Measurements from ENCODE around the gene SORCS2.

SORCS2 gene

DNA sequence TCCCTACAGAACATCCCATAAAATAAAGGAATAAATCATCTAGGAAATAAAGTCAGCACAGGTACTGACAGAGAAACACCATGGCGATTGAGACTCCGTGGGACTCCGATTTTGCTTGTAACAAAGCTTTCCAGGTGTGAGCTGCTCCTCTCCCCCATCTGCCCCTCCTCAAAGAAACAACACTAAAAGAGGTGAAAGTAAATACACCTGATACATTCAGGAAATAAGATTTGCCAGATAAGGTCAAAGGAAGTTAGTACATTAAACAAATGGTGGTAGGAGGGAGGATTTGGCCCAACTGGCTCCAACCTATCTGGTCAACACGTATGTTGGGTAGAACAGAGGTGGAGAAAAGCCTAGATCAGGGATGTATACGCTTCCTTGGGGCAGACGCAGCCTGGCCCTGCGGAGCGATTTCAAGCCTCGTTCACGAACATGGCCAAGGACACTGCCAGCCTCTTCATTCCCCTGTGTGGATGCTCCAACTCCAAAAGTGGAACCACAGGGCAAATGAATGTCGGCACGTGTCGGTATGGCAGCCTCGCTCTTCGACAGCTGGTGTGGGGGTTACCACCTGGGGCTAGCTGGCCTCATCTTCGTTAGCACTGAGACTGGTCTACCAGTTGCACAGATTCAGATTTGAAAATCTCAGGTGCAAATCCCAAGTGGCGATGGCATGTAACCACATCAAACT is 584.8 kb downstream of the SORCS2 start:
- POLR2A ChIA-PET, result no interaction called here
- TF ChIP-seq SP1 (IDR thresholded peaks at IDR 0.05), result no peak
- no peak for TF ChIP-seq FOXA1 (IDR thresholded peaks at IDR 0.05)
- no peak for TF ChIP-seq FOXM1 (IDR thresholded peaks at IDR 0.05; ENCODE audit: borderline replicate concordance)
- TF ChIP-seq HDGF (IDR thresholded peaks at IDR 0.05; ENCODE audit: borderline replicate concordance), result no peak
- no peak for TF ChIP-seq LEF1 (IDR thresholded peaks at IDR 0.05; ENCODE audit: borderline replicate concordance)
- TF ChIP-seq L3MBTL2 (conservative IDR thresholded peaks at IDR 0.05), result no peak
- TF ChIP-seq CTBP1 (IDR thresholded peaks at IDR 0.05; ENCODE audit: borderline replicate concordance), result no peak
- TF ChIP-seq, protein P1, sequence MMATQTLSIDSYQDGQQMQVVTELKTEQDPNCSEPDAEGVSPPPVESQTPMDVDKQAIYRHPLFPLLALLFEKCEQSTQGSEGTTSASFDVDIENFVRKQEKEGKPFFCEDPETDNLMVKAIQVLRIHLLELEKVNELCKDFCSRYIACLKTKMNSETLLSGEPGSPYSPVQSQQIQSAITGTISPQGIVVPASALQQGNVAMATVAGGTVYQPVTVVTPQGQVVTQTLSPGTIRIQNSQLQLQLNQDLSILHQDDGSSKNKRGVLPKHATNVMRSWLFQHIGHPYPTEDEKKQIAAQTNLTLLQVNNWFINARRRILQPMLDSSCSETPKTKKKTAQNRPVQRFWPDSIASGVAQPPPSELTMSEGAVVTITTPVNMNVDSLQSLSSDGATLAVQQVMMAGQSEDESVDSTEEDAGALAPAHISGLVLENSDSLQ (IDR thresholded peaks at IDR 0.05), result no peak
- TF ChIP-seq ZNF384 (IDR thresholded peaks at IDR 0.05), result no peak
- TF ChIP-seq NFRKB (IDR thresholded peaks at IDR 0.05), result no peak
- TF ChIP-seq ELF4 (IDR thresholded peaks at IDR 0.05), result no peak
- no peak for TF ChIP-seq ARNT (IDR thresholded peaks at IDR 0.05)
- no peak for TF ChIP-seq FOXK2 (IDR thresholded peaks at IDR 0.05)
- TF ChIP-seq BHLHE40 (IDR thresholded peaks at IDR 0.05; ENCODE audit: borderline replicate concordance), result no peak
- no peak for TF ChIP-seq TARDBP (IDR thresholded peaks at IDR 0.05)
- no peak for TF ChIP-seq SUZ12 (IDR thresholded peaks at IDR 0.05)
- CTCF ChIA-PET, result no interaction called here
- no peak for DNase-seq (ENCODE audit: extremely low spot score)

DNA sequence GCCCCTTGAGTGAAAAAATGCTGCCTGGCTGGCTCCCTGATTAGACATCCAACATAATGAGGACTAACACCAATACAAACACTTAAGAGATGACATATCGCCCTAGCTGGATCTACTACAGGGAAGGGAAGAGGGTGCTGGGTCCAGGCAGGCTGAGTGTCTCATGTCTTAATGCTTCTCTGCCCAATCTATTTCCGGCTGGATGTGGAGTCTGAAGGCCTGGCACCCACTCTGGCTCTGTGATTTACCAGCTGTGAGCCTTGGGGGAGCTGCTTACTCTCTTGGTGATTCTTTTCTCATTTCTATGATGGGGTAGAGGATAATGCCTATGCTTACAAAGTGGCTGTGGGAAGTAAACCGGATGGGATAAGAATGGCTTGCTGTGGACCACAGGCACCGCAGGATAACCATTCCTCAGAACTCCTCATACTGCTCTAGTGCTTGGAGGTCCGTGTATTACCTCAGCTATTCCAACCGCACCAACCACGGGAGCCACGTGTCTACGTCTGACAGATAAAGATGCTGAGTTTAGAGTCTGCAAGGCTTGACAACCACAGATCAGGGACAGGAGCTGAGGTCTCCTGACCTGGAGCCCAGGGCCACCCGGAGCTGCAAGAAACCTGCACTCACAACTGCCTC is 585.7 kb downstream of the SORCS2 start:
- ChIA-PET CTCF (no interaction called here), POLR2A (no interaction called here)
- TF ChIP-seq ARNT (IDR thresholded peaks at IDR 0.05), result no peak
- TF ChIP-seq NFRKB (IDR thresholded peaks at IDR 0.05), result no peak
- no peak for TF ChIP-seq ELF4 (IDR thresholded peaks at IDR 0.05)
- TF ChIP-seq LEF1 (IDR thresholded peaks at IDR 0.05; ENCODE audit: borderline replicate concordance), result no peak
- TF ChIP-seq HDGF (IDR thresholded peaks at IDR 0.05; ENCODE audit: borderline replicate concordance), result no peak
- no peak for TF ChIP-seq BHLHE40 (IDR thresholded peaks at IDR 0.05; ENCODE audit: borderline replicate concordance)
- no peak for DNase-seq (ENCODE audit: extremely low spot score)

DNA sequence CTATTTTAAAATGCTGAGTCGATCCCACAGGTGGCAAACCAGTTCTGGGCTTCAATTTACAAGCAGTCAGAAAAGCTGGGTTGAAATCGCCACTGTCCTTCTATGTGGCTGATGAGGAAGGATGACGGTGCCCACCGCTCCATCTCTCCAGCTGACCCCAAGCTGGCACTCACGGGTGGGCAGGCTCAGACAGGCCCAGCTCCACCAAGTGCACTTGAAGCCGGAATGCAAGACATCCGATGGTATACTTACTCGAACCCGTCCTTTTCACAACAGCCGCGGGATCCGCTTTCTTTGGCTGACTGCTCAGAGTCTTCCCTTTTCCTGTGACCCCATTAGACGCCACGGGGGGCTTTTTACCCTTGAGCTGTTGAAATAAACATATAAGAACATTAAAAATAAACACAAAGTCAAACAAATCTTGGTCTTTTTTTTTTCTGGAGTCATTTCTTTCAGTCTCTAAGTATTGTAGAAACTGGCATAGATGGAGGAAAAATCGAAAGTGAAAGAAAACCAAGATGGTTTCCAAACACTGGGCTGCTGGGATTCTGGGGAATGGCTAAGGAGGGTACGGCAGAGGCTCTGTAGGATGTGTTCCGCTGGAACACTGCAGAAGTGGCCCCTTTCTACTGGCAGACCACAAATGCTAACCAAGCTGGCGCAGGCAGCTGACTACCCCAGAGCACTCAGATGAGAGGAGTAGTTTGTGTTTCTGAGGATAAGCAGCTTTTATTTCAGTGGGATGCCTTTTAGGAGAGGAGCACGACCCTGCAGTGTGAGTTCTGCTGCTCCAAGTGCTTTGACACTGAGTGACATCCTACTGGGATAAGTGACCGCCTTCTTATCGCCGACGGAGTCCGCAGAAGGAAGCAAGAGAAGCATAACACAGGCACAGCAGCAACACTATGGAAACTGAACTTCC is 586.4 kb downstream of the SORCS2 start:
- DNase-seq (ENCODE audit: extremely low spot score), result no peak
- ChIA-PET POLR2A (no interaction called here), CTCF (no interaction called here)
- no peak for TF ChIP-seq FOXM1 (IDR thresholded peaks at IDR 0.05; ENCODE audit: borderline replicate concordance)
- no peak for TF ChIP-seq SP1 (IDR thresholded peaks at IDR 0.05)
- no peak for TF ChIP-seq ZNF384 (IDR thresholded peaks at IDR 0.05)
- TF ChIP-seq L3MBTL2 (conservative IDR thresholded peaks at IDR 0.05), result no peak
- no peak for TF ChIP-seq TARDBP (IDR thresholded peaks at IDR 0.05)
- no peak for TF ChIP-seq CTBP1 (IDR thresholded peaks at IDR 0.05; ENCODE audit: borderline replicate concordance)
- no peak for TF ChIP-seq FOXA1 (IDR thresholded peaks at IDR 0.05)
- TF ChIP-seq LEF1 (IDR thresholded peaks at IDR 0.05; ENCODE audit: borderline replicate concordance), result no peak
- TF ChIP-seq BHLHE40 (IDR thresholded peaks at IDR 0.05; ENCODE audit: borderline replicate concordance), result no peak

DNA sequence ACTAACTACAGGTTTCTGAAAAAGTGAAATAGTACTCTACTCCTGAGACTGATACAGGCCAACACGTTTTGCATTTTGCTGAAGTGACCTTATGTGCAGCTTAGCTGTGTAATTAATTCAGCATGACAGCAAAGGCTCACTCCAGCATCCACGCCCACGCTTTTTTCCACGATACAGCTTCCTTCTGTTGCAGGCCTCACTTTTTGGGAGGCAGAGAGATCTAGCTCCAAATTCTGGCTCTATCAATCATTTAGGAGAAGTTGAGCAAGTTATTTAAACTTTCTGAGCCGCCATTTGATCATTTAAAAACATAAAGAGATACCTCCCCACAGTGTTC is 587.1 kb downstream of the SORCS2 start:
- DNase-seq (ENCODE audit: extremely low spot score), result no peak
- ChIA-PET CTCF (no interaction called here), POLR2A (no interaction called here)

DNA sequence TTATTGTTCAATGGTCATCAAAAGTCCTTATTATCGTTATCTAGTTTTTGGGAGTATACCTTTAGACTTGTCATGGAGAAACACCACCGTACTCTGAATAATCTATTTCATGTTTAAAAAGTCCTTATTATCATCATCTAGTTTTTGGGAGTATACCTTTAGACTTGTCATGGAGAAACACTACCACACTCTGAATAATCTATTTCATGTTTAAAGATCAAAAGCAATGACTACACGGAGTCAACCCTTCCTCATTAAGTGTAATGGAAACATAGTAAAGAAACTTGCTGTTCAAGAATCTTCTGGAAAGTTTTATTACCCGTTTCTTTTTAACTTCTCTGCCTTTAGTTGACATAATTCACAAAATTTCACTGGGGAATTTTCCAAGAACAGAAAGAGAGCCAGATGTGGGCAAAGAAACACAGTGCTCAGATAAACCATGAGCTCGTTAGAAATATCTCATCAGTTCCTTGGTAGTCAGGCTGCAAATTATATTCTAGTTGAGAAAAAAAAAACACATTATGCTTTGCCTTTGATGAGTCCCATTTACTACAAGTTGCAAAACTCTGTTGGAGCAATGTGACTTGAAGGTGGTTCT is 588.5 kb downstream of the SORCS2 start:
- CTCF ChIA-PET, result no interaction called here
- POLR2A ChIA-PET, result no interaction called here
- DNase-seq (ENCODE audit: extremely low spot score), result no peak
- TF ChIP-seq NFRKB (IDR thresholded peaks at IDR 0.05) (no peak), SUZ12 (IDR thresholded peaks at IDR 0.05) (no peak), ZNF384 (IDR thresholded peaks at IDR 0.05) (no peak), ELF4 (IDR thresholded peaks at IDR 0.05) (no peak), CTBP1 (IDR thresholded peaks at IDR 0.05; ENCODE audit: borderline replicate concordance) (no peak), FOXA1 (IDR thresholded peaks at IDR 0.05) (no peak)

More for the DNA sequence above, 587.1 kb downstream of the SORCS2 start:
- no peak for TF ChIP-seq SUZ12 (IDR thresholded peaks at IDR 0.05)
- TF ChIP-seq BHLHE40 (IDR thresholded peaks at IDR 0.05; ENCODE audit: borderline replicate concordance), result no peak

DNA sequence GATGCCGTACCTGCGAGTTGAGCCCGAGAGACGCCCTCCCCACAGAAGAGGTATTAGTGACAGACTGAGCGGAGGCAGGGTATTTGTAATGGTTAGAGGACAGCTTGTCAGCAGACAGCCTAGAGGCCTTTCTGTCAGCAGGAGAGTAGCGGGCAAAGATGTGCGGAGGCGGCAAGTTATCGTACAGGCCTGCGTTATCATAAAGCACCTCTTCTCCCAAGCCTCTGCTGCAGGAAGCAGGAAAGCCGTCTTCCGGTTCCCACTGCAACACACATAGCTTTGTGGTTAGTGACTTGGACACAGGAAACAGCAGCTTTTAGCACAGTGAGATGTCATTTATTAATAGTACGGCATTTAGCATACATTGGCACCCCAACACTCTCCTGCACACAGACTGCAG is 589.0 kb downstream of the SORCS2 start:
- POLR2A ChIA-PET, result no interaction called here
- CTCF ChIA-PET, result no interaction called here
- TF ChIP-seq TARDBP (IDR thresholded peaks at IDR 0.05), result no peak
- no peak for TF ChIP-seq FOXA1 (IDR thresholded peaks at IDR 0.05)
- no peak for TF ChIP-seq ZNF384 (IDR thresholded peaks at IDR 0.05)
- no peak for DNase-seq (ENCODE audit: extremely low spot score)

- TF ChIP-seq ARNT (IDR thresholded peaks at IDR 0.05), result no peak
- no peak for TF ChIP-seq TARDBP (IDR thresholded peaks at IDR 0.05)
- no peak for TF ChIP-seq ZNF384 (IDR thresholded peaks at IDR 0.05)
- no peak for TF ChIP-seq CTBP1 (IDR thresholded peaks at IDR 0.05; ENCODE audit: borderline replicate concordance)
- no peak for TF ChIP-seq NFRKB (IDR thresholded peaks at IDR 0.05)
- no peak for TF ChIP-seq FOXK2 (IDR thresholded peaks at IDR 0.05)
- TF ChIP-seq SUZ12 (IDR thresholded peaks at IDR 0.05), result no peak
- no peak for TF ChIP-seq FOXA1 (IDR thresholded peaks at IDR 0.05)
- TF ChIP-seq SP1 (IDR thresholded peaks at IDR 0.05), result no peak
- TF ChIP-seq ELF4 (IDR thresholded peaks at IDR 0.05), result no peak
- TF ChIP-seq HDGF (IDR thresholded peaks at IDR 0.05; ENCODE audit: borderline replicate concordance), result no peak
- TF ChIP-seq, protein P1 (IDR thresholded peaks at IDR 0.05), result no peak
- no peak for TF ChIP-seq BHLHE40 (IDR thresholded peaks at IDR 0.05; ENCODE audit: borderline replicate concordance)
- no peak for TF ChIP-seq FOXM1 (IDR thresholded peaks at IDR 0.05; ENCODE audit: borderline replicate concordance)
- CTCF ChIA-PET, result no interaction called here
- POLR2A ChIA-PET, result no interaction called here
- no peak for DNase-seq (ENCODE audit: extremely low spot score)
Observed at GRCh38 chr4:7781993-7782392, 589.7 kb downstream of the SORCS2 start.
